GM10266 (cell line): ENCODE results near the gene SMIM17.

Experiments
- DNase-seq: peaks from one replicate; pipeline ENCODE4 v3.0.0; 2012; ENCODE audit errors: extremely low spot score
- CTCF ChIP-seq: IDR thresholded peaks from 2 replicates; pipeline ENCODE4 v1.5.1; 2012; ENCODE audit warnings: mild to moderate bottlenecking, low read depth; ENCODE audit not compliant: control insufficient read depth, insufficient read depth; ENCODE audit errors: missing control alignments

SMIM17 gene

GRCh38 chr19:56643460-56643955 is 549 bp downstream of the SMIM17 start:
- no peak for DNase-seq
- TF ChIP-seq CTCF = no peak

- no peak for DNase-seq
- no peak for TF ChIP-seq CTCF
Measured at GRCh38 chr19:56654151-56654550, 11.2 kb downstream of the SMIM17 start.

- no peak for DNase-seq
- TF ChIP-seq CTCF = no peak
Measured at GRCh38 chr19:56660381-56661107, 17.6 kb downstream of the SMIM17 start.

GRCh38 chr19:56661248-56661647 is 18.3 kb downstream of the SMIM17 start:
- no peak for DNase-seq
- TF ChIP-seq CTCF = no peak

- no peak for DNase-seq
- no peak for TF ChIP-seq CTCF
Measured at GRCh38 chr19:56663931-56664500, 21.1 kb downstream of the SMIM17 start.

GRCh38 chr19:56664511-56664910 is 21.6 kb downstream of the SMIM17 start:
- TF ChIP-seq CTCF = no peak
- DNase-seq = no peak

- no peak for TF ChIP-seq CTCF
- DNase-seq = no peak
Measured at GRCh38 chr19:56667311-56667870, 24.4 kb downstream of the SMIM17 start.
